ENCODE results near the gene CFAP206. TPM values are rescaled to one million over a fixed set of nuclear protein-coding genes. Genes with fewer than 3 reads are reported as not detected.

Gene CFAP206
- total RNA-seq, 2 experiments from 2014 or later = 0.11 TPM; not detected in 1

DNA sequence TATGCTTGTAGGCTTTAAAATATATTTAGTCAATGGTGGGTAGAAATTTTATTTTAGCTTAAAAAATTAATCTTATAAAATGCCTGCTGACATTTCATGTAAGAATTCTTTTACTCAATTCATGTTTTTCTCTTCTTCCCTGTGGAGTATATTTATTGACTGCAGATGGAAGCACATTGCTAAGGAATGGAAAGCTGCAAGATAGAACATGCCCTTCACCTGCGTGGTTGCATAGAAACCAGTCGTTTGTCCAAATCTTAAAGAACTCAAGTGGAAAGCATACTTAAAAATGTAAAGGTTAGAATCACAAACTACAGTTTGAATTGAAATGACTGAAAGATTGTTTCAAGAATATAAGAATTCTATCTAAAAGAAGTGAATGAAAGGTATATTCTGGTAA is 32.5 kb upstream of the CFAP206 start:
- peaks cover 0 to 4% of the 10 kb centered on the region in 2 experiments for H3K9me3 ChIP-seq (ENCODE audit: control insufficient read depth in 1 of 2, insufficient read depth in 1 of 2, low read length in 2 of 2)
- H3K4me3 ChIP-seq (ENCODE audit: low read length) = no peak overlapping the region
- no peak for DNase-seq
- no peaks in the 10 kb centered on the region for H3K27me3 ChIP-seq (ENCODE audit: control insufficient read depth in 1 of 2, insufficient read depth in 2 of 2, low read length in 2 of 2)
- intact Hi-C loops (cut with DNase I, micrococcal nuclease) = no loop called here
- H3K4me3 Mint-ChIP-seq = no peak overlapping the region
- ATAC-seq (ENCODE audit: poor library complexity) = no peak
- no peaks in the 10 kb centered on the region for H3K4me1 ChIP-seq (ENCODE audit: insufficient read depth, low read length)
- H3K9me3 Mint-ChIP-seq = peaks cover 2% of the 10 kb centered on the region
- no peak overlapping the region for H3K27ac ChIP-seq (ENCODE audit: low read depth in 1 of 2, low read length in 2 of 2)
- ChIA-PET CTCF (no interaction called here), POLR2A (no interaction called here)
- H3K4me1 Mint-ChIP-seq (ENCODE audit: low read depth) = no peaks in the 10 kb centered on the region
- H3K36me3 ChIP-seq (ENCODE audit: insufficient read depth, low read length) = no peaks in the 10 kb centered on the region
- no peaks in the 10 kb centered on the region for H3K36me3 Mint-ChIP-seq (ENCODE audit: low read depth)
- H3K27ac Mint-ChIP-seq = no peak overlapping the region
- H3K27me3 Mint-ChIP-seq = no peaks in the 10 kb centered on the region
- TF ChIP-seq, protein P1, sequence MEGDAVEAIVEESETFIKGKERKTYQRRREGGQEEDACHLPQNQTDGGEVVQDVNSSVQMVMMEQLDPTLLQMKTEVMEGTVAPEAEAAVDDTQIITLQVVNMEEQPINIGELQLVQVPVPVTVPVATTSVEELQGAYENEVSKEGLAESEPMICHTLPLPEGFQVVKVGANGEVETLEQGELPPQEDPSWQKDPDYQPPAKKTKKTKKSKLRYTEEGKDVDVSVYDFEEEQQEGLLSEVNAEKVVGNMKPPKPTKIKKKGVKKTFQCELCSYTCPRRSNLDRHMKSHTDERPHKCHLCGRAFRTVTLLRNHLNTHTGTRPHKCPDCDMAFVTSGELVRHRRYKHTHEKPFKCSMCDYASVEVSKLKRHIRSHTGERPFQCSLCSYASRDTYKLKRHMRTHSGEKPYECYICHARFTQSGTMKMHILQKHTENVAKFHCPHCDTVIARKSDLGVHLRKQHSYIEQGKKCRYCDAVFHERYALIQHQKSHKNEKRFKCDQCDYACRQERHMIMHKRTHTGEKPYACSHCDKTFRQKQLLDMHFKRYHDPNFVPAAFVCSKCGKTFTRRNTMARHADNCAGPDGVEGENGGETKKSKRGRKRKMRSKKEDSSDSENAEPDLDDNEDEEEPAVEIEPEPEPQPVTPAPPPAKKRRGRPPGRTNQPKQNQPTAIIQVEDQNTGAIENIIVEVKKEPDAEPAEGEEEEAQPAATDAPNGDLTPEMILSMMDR (IDR thresholded peaks at IDR 0.05) = no peak

DNA sequence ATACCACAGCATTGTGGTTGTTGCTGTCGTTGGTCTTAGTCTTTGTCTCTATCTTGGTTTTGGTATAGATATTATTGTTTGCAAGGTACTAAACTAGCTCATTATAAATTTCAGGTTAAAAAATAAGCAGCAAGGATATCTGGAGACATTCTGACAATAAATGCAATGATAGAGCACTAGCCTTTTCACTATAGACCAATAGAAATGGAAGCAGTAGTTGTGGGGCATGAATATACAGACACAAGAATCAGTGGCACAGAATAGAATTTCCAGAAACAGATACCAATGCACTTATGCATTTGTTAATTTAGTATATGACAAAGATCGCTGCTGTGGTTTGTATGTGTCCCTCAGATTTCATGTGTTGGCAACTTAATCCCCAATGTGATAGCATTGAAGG is 31.1 kb upstream of the CFAP206 start:
- no peak for DNase-seq
- Mint-ChIP-seq H3K4me1 (ENCODE audit: low read depth) (no peaks in the 10 kb centered on the region), H3K27ac (no peak overlapping the region), H3K4me3 (no peak overlapping the region), H3K36me3 (ENCODE audit: low read depth) (no peaks in the 10 kb centered on the region), H3K27me3 (no peaks in the 10 kb centered on the region), H3K9me3 (peaks cover 2% of the 10 kb centered on the region)
- H3K4me3 ChIP-seq (ENCODE audit: low read length) = no peak overlapping the region
- no peaks in the 10 kb centered on the region for H3K36me3 ChIP-seq (ENCODE audit: insufficient read depth, low read length)
- intact Hi-C loops (cut with DNase I, micrococcal nuclease) = no loop called here
- ATAC-seq (ENCODE audit: poor library complexity) = no peak
- H3K27ac ChIP-seq (ENCODE audit: low read depth in 1 of 2, low read length in 2 of 2) = no peak overlapping the region
- H3K9me3 ChIP-seq (ENCODE audit: control insufficient read depth in 1 of 2, insufficient read depth in 1 of 2, low read length in 2 of 2) = peaks cover 0 to 4% of the 10 kb centered on the region in 2 experiments
- TF ChIP-seq, protein P1 (IDR thresholded peaks at IDR 0.05) = no peak
- ChIA-PET CTCF (no interaction called here), POLR2A (no interaction called here)
- no peaks in the 10 kb centered on the region for H3K4me1 ChIP-seq (ENCODE audit: insufficient read depth, low read length)
- H3K27me3 ChIP-seq (ENCODE audit: control insufficient read depth in 1 of 2, insufficient read depth in 2 of 2, low read length in 2 of 2) = no peaks in the 10 kb centered on the region

DNA sequence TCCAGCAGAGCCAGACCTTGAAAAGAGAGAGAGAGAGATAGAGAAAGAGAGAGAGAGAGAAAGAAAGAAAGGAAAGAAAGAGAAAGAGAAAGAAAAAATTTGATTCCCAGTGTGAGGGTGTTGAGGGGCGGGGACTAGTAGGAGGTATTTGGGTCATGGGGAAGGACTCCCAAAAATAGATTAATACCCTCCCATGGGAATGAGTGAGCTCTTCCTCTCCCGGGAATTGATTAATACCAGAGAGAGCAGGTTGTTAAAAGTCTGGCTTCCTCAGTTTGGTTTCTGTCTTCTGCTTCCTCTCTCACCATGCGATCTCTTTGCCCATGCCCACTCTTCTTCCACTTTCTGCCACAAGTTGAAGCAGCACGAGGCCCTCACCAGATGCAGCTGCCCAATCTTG is 28.8 kb upstream of the CFAP206 start:
- no peak overlapping the region for H3K4me3 Mint-ChIP-seq
- Histone ChIP-seq H3K36me3 (ENCODE audit: insufficient read depth, low read length) (no peaks in the 10 kb centered on the region), H3K9me3 (ENCODE audit: control insufficient read depth in 1 of 2, insufficient read depth in 1 of 2, low read length in 2 of 2) (no peaks in the 10 kb centered on the region), H3K4me1 (ENCODE audit: insufficient read depth, low read length) (no peaks in the 10 kb centered on the region), H3K27me3 (ENCODE audit: control insufficient read depth in 1 of 2, insufficient read depth in 2 of 2, low read length in 2 of 2) (no peaks in the 10 kb centered on the region), H3K27ac (ENCODE audit: low read depth in 1 of 2, low read length in 2 of 2) (no peak overlapping the region), H3K4me3 (ENCODE audit: low read length) (no peak overlapping the region)
- no peaks in the 10 kb centered on the region for H3K36me3 Mint-ChIP-seq (ENCODE audit: low read depth)
- TF ChIP-seq, protein P1 (IDR thresholded peaks at IDR 0.05) = no peak
- ATAC-seq (ENCODE audit: poor library complexity) (no peak), DNase-seq (no peak)
- intact Hi-C loops (cut with DNase I, micrococcal nuclease) = no loop called here
- ChIA-PET CTCF (no interaction called here), POLR2A (no interaction called here)
- no peaks in the 10 kb centered on the region for H3K9me3 Mint-ChIP-seq
- no peaks in the 10 kb centered on the region for H3K27me3 Mint-ChIP-seq
- H3K27ac Mint-ChIP-seq = no peak overlapping the region
- H3K4me1 Mint-ChIP-seq (ENCODE audit: low read depth) = no peaks in the 10 kb centered on the region

Measured in CD4-positive, alpha-beta T cell (primary cell).